GM21423 (cell line): ENCODE measurements around the gene TLR8.
"Not testable (repeated sequence)": the region's sequence is repeated elsewhere in the genome, so short reads cannot be mapped to it uniquely, and the experiment has no call there.

Experiments
- ATAC-seq: cut with Tn5 transposase; IDR thresholded peaks from one replicate; pipeline ENCODE4 v1.9.1; 2021; ENCODE audit warnings: mild to moderate bottlenecking, moderate library complexity; ENCODE audit not compliant: unreplicated experiment

TLR8 gene

GRCh38 chrX:12946406-12946805 is 40.0 kb downstream of the TLR8 start:
- no peak for ATAC-seq

GRCh38 chrX:12946838-12947544 is 40.6 kb downstream of the TLR8 start:
- ATAC-seq, result no peak

GRCh38 chrX:12947545-12948235 is 41.3 kb downstream of the TLR8 start:
- no peak for ATAC-seq

DNA sequence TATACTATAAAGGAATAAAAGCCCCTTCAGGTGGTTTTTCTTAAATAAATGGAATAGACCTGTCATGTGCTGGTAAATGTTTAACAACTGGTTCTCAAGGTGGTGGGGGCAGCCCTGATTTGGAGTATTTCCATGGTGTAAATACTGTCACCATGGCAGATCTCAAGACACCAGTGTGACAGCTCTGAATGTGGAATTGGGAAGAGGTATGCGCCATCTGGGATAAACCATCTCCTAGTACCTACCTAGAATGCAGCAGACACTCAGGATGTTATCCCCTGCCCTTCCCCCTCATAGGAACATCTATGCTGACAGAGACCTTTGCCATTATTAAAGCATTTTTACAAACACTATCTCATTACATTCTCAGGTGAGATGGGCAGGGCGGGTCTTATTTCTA is 42.1 kb downstream of the TLR8 start:
- ATAC-seq, result no peak

- ATAC-seq, result no peak
These were observed 42.9 kb downstream of the TLR8 start for GRCh38 chrX:12949205-12949926.

GRCh38 chrX:12949927-12950656 is 43.7 kb downstream of the TLR8 start:
- peak; percentile 55 for ATAC-seq

GRCh38 chrX:12950851-12951594 is 44.6 kb downstream of the TLR8 start:
- ATAC-seq, result peak; percentile 45

GRCh38 chrX:12951595-12951975 is 45.2 kb downstream of the TLR8 start:
- ATAC-seq, result no peak

DNA sequence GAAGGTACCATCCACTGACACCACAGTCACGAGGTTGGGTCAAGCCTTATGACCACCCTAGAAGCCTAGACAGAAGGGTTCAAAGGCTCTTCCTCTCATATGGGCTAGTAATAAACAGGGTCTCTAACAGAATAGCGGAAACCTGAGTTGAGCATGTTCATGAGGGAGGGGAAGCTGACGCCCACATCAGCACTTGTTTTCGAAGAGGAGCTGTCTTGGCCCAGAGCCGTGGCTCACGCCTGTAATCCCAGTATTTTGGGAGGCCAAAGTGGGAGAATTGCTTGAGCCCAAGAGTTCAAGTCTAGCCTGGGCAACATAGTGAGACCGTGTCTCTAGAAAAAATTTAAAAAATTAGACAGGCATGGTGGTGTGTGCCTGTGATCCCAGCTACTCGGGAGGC is 47.0 kb downstream of the TLR8 start:
- no peak for ATAC-seq

GRCh38 chrX:12954376-12954775 is 48.0 kb downstream of the TLR8 start:
- no peak for ATAC-seq

DNA sequence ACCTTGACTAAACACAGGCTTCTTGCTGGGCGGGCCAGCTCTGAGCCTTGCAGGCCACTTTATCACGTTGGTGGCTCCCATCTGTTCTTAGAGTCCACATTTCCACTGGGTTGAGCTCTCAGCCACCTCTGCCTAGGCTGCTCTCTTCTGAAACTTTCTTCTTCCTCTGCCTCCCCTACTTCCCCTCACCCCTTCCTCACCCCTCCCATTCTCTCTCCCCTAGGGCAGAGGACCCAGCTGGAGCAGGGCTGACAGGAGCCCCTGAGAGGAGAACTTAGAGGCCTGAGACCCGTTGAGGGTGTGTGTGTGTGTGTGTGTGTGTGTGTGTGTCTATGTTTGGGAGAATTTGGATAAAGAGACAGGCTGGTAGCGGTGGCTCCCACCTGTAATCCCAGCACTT is 48.6 kb downstream of the TLR8 start:
- no peak for ATAC-seq

- peak; percentile 37 for ATAC-seq
These were observed 49.7 kb downstream of the TLR8 start for GRCh38 chrX:12955882-12956703.

- peak; percentile 54 for ATAC-seq
These were observed 50.5 kb downstream of the TLR8 start for GRCh38 chrX:12956704-12957534.

DNA sequence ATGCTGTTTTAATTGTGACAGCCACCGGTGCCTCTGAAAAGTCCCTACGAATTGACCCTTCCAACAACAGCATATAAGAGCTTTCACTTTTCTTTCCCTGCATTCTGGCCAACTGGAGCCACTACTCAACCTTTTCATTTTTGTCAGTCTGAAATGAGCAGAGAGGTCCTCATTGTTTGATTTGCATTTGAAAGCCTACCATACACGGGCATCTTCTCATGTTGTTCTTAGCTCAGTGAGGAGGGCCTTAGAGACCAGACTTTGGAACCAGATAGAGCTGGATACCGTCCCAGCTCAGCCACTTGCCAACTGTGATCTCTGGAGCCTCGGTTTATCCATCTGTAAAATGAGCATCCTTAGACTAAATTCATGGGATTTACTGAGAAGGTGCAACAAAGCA is 51.6 kb downstream of the TLR8 start:
- ATAC-seq, result no peak

DNA sequence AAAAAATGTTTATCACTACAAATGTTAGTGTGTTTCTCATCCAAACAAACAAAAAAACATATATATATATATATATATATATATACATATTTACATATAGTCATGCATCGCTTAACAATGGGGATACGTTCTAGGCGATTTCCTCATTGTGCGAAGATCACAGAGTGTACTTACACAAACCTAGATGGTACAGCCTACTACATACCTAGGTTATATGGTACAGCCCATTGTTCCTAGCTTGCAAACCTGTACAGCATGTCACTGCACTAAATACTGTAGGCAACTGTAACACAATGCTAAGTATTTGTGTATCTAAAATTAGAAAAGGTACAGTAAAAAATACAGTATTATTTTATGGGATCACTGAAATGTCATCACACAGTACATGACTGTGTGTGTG is 52.0 kb downstream of the TLR8 start:
- ATAC-seq, result no peak

DNA sequence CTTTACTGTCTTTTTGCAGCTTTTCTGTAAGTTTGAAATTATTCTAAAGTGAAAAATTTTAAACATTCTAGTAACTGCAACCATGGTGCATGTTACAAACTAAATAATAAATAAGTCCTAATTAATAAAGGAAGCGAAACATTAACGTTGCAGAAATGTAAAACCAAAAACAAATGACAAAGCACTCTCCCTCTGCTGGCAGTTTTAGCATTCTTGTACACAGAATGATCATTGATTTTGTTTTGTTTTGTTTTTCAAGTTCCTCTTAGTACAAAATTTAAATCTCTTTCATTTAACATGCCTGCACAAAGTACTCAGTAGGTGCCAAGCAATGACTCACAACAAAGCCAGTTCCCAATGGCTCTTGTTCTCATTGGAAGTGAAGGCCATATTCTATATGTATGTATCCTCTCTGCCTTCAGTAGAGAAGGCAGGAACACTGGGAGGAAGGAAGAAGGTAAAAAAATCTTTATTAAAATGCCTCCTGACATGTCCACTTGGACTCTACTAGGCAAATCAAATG is 54.8 kb downstream of the TLR8 start:
- no peak for ATAC-seq

GRCh38 chrX:12962041-12962504 is 55.7 kb downstream of the TLR8 start:
- ATAC-seq, result no peak

DNA sequence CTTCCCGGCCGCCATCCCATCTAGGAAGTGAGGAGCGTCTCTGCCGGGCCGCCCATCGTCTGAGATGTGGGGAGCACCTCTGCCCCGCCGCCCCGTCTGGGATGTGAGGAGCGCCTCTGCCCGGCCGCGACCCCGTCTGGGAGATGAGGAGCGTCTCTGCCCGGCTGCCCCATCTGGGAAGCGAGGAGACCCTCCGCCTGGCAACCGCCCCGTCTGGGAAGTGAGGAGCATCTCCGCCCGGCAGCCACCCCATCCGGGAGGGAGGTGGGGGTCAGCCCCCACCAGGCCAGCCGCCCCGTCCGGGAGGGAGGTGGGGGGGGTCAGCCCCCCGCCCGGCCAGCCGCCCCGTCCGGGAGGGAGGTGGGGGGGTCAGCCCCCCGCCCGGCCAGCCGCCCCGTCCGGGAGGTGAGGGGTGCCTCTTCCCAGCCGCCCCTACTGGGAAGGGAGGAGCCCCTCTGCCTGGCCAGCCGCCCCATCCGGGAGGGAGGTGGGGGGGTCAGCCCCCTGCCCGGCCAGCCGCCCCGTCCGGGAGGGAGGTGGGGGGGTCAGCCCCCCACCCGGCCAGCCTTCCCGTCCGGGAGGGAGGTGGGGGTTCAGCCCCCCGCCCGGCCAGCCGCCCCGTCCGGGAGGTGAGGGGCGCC is 56.9 kb downstream of the TLR8 start:
- not testable (repeated sequence) for ATAC-seq
